Measurements from ENCODE around the gene SNU13.
"Not testable (repeated sequence)": the region's sequence is repeated elsewhere in the genome, so short reads cannot be mapped to it uniquely, and the experiment has no call there.

Gene SNU13

DNA sequence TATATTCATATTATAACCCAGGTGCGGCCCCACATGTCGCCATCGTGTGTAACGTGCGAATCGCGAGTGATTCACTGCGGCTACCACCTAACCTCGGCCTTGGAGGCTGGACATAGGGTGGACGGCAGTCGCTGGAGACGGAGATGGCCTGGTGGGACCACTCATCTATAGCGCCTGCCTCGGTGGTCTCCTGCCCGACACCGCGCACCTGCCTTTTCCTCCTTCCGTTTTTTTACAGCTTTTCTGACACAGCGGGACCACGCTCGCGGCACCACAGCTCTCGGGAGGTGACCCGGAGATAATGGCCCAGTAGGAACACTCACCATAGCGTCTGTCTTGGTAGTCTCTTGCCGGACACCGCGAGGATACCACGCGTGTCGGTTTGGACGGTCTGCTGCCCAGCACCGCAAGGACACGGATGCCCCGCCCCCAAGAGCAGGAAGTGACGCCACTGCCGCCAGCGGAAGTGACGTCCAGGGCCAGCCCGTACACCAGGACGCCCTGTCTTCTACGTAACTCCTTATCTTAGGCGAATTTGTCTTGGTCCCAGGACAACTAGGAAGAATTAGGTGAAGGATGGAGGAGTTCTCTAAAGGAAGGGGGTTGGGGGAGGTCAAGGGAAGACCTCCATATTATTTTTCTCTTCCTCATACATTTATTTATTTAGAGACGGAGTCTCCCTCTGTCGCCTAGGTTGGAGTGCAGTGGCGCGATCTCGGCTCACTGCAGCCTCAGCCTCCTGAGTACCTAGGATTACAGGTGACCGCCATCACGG is 6.4 kb downstream of the SNU13 start:
- in situ Hi-C loops (cut with HindIII; ENCODE audit: low sequenced_read_pairs) = no loop called here

- in situ Hi-C loops (cut with HindIII; ENCODE audit: low sequenced_read_pairs) = no loop called here
Measured at GRCh38 chr22:41681616-41682015, 7.1 kb downstream of the SNU13 start.

- in situ Hi-C loops (cut with HindIII; ENCODE audit: low sequenced_read_pairs) = no loop called here
Measured at GRCh38 chr22:41676134-41676533, 12.5 kb downstream of the SNU13 start.

DNA sequence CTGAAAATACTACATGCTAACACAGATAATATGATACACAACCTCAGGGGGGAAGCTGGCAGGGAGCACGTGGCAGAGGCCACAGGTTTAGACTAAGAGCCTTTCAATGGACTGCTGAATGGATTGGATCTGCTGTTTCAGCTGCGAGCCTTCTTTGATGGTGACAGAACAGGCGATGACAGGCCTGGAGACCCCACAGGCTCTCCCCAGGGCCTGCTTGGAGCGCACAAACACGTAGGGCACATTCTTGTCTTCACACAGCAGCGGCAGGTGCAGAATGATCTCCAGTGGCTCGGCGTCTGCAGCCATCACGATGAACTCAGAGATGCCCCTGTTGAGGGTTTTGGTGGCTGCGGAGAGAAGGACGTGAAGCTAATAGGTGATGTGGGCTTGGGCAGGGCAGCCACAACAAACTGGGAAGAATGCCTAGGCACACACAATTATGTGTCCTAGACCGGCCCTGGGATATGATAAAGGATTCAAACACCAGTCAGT is 13.8 kb downstream of the SNU13 start:
- in situ Hi-C loops (cut with HindIII; ENCODE audit: low sequenced_read_pairs) = no loop called here

GRCh38 chr22:41672780-41673509 is 15.7 kb downstream of the SNU13 start:
- in situ Hi-C loops (cut with HindIII; ENCODE audit: low sequenced_read_pairs) = no loop called here

DNA sequence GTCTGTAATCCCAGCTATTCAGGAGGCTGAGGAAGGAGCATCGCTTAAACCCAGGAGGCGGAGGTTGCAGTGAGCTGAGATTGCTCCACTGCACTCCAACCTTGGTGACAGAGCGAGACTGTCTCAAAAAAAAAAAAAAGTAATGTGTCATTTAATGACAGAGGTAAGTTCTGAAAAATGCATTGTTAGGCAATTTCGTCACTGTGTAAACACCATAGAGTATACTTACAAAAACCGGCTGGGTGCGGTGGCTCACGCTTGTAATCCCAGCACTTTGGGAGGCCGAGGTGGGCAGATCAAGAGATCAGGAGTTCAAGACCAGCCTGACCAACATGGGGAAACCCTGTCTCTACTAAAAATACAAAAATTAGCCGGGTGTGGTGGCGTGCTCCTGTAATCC is 16.6 kb downstream of the SNU13 start:
- in situ Hi-C loops (cut with HindIII; ENCODE audit: low sequenced_read_pairs) = not testable (repeated sequence)

- in situ Hi-C loops (cut with HindIII; ENCODE audit: low sequenced_read_pairs) = no loop called here
Measured at GRCh38 chr22:41668971-41669911, 19.4 kb downstream of the SNU13 start.

GRCh38 chr22:41664951-41665350 is 23.7 kb downstream of the SNU13 start:
- in situ Hi-C loops (cut with HindIII; ENCODE audit: low sequenced_read_pairs) = no loop called here

DNA sequence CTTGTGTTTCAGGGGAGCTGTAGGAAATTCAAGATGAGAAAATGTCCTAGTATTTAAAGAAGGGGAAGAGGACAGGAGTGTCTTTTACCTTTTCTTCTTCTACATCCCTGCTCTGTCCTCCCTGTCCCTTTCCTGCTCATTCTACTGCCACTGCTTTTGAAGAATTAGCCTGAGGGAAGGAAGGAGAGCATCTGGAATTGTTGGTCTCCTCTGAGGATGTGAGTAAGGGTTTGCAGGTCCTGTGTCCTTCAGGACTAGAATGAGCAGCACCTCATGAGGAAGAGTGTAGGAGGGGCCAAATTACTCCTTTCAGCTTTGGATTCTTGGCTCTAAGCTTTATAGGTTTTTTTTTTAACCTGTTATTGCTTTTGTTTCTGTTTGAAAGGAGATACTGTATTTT is 24.2 kb downstream of the SNU13 start:
- in situ Hi-C loops (cut with HindIII; ENCODE audit: low sequenced_read_pairs) = no loop called here

GRCh38 chr22:41663594-41663993 is 25.1 kb downstream of the SNU13 start:
- in situ Hi-C loops (cut with HindIII; ENCODE audit: low sequenced_read_pairs) = not testable (repeated sequence)

GRCh38 chr22:41661713-41662112 is 27.0 kb downstream of the SNU13 start:
- in situ Hi-C loops (cut with HindIII; ENCODE audit: low sequenced_read_pairs) = no loop called here

DNA sequence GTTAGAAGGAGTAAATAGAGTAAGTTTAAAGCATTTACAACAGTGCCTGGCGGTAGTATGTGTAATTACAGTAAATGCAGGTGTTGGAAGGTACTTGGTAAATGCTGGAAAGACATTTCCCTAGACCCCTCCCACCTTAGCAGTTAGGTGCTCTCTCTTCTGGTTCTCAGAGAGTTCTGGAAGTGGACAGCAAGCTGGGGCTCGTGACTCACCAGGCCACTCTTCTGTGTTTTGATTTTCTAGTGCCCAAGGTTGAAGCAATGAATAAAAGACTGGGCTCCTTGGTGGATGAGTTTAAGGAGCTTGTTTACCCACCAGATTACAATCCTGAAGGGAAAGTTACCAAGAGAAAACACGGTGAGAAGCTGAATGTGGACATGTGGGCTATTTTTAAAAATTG is 27.6 kb downstream of the SNU13 start:
- in situ Hi-C loops (cut with HindIII; ENCODE audit: low sequenced_read_pairs) = no loop called here

DNA sequence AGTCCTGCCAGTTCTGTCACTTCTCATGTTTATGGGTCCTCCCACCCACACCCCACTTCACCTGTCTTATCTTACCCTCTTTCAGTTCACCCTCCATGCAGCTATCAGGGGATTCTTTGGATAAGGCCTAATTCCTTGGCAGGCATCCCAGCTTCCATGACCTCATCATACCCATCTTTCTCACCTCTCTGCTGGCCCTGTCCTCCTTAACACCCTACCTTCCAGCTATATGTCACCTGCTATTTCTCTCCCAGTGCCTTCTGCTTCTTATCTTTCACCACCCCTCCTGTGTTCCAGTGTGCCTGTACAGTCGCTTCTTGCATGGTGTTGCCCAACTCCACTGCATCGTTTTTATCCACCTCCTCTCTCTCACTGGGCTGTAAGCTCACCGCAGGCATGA is 28.3 kb downstream of the SNU13 start:
- in situ Hi-C loops (cut with HindIII; ENCODE audit: low sequenced_read_pairs) = no loop called here

DNA sequence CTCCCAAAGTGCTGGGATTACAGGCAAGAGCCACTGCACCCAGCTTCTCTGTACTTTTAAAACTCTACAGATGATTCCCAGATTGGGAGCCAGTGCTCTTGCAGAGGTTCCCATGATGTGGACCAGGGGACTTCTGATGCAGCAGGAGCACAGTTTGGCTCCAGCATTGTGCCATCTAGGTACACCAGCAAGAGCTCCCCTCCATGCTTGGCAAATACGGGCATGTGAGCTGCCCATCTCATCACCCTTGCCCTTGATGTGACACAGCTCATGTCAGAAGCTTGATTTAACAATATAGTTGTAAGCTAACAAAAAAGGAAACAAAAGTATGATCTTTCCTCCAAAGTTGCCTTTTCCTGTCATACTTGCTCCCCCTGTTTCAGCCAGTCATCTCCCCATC is 28.7 kb downstream of the SNU13 start:
- in situ Hi-C loops (cut with HindIII; ENCODE audit: low sequenced_read_pairs) = no loop called here

DNA sequence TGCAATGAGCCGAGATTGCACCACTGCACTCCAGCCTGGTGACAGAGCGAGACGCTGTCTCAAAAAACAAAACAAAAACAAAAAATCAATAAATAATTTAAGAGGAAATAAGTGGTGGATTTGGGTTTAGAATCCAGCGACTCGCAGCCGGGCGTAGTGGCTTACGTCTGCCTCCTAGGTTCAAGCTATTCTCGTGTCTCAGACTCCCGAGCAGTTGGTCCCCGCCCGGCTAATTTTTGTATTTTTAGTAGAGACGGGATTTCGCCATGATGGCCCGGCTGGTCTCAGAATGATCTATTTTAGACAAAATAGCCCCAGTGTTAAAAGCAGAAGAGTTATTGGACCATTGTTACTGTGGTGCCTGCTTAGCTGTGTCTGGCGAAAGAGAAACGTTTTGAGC is 29.8 kb downstream of the SNU13 start:
- in situ Hi-C loops (cut with HindIII; ENCODE audit: low sequenced_read_pairs) = no loop called here

DNA sequence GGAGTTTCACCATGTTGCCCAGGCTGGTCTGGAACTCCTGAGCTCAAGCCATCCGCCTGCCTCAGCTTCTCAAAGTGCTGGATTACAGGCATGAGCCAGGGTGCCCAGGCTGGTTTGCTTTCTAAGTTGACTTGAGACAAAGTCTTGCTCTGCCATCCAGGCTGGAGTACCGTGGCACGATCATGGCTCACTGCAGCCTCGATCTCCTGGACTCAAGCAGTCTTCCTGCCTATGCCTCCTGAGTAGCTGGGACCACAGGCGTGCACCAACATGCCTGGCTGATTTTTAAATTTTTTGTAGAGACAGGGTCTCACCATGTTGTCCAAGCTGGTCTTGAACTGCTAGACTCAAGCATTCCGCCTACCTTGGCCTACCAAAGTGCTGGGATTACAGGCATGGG is 31.0 kb downstream of the SNU13 start:
- in situ Hi-C loops (cut with HindIII; ENCODE audit: low sequenced_read_pairs) = no loop called here

DNA sequence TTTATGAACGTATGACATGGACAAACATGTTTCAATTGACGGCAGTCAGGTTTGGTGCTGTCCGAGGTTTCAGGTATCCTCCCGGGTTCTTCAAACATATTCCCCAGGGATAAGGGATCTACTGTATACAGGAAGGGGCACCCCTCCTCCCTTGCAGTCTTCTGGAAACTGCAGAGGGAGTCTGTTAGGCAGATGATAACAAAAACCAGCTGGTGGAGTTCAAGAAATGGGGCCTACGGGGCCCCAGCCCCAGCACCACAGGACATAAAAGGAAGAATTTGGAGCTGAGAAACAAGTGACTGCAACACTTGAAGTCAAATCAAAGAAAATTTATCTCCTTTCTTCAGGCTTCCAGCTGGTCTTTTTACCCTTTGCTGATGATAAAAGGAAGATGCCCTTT is 32.1 kb downstream of the SNU13 start:
- in situ Hi-C loops (cut with HindIII; ENCODE audit: low sequenced_read_pairs) = no loop called here

GRCh38 chr22:41654322-41654721 is 34.3 kb downstream of the SNU13 start:
- in situ Hi-C loops (cut with HindIII; ENCODE audit: low sequenced_read_pairs) = no loop called here

DNA sequence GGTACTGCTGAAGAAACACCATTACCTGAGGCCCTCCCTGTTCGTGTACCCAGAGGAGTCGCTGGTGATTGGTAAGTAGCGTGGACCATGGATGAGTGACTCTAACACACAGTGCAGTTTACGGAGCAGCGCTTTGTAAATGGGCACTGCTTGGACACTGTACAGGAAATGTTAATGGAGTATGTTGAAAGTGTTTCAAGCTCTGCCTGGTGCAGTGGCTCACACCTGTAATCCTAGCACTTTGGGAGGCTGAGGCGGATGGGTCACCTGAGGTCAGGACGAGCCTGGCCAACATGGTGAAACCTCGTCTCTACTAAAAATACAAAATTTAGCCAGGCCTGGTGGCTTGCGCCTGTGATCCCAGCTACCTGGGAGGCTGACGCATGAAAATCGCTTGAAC is 37.8 kb downstream of the SNU13 start:
- in situ Hi-C loops (cut with HindIII; ENCODE audit: low sequenced_read_pairs) = no loop called here

- in situ Hi-C loops (cut with HindIII; ENCODE audit: low sequenced_read_pairs) = no loop called here
Measured at GRCh38 chr22:41650229-41650628, 38.4 kb downstream of the SNU13 start.

DNA sequence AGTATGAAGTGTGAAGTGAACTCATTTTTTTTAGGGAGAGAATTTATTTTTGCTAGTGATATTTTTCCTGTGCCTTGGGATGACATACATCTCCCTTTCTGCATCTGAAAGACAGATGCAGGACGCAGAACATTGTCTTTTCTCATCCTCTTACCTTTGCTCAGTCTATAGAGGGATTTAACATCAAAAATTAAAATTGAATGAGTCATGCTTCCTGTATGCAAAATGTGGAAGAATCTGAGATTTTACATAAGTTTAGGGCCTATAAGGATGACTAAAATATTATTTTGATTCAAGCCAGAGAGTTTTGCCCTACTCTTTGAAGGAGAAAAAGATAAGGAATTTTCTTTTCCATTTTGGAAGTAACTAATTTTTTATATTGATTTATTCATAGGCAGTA is 40.2 kb downstream of the SNU13 start:
- in situ Hi-C loops (cut with HindIII; ENCODE audit: low sequenced_read_pairs) = no loop called here
